Muscle layer of colon (tissue), 2 donors: ENCODE results near the gene TNFSF8.

ENCODE experiments used
- H3K27ac ChIP-seq: one replicate; pipeline ENCODE4 v1.7.0; 2013; ENCODE audit warnings: low read depth, mild to moderate bottlenecking, low read length, moderate library complexity
- H3K27me3 ChIP-seq, 2 donors: one replicate each; pipeline ENCODE4 v1.7.0; 2013; ENCODE audit warnings: low read length in 2 of 2, mild to moderate bottlenecking in 2 of 2; ENCODE audit not compliant: insufficient read depth in 2 of 2, control insufficient read depth in 1 of 2
- H3K36me3 ChIP-seq: one replicate; pipeline ENCODE4 v1.7.0; 2013; ENCODE audit warnings: mild to moderate bottlenecking, low read length; ENCODE audit not compliant: insufficient read depth
- H3K4me1 ChIP-seq: one replicate; pipeline ENCODE4 v1.7.0; 2013; ENCODE audit warnings: mild to moderate bottlenecking, low read length; ENCODE audit not compliant: insufficient read depth
- H3K4me3 ChIP-seq, 2 donors: one replicate each; pipeline ENCODE4 v1.7.0; 2013; ENCODE audit warnings: low read length in 2 of 2, low read depth in 1 of 2, mild to moderate bottlenecking in 1 of 2, moderate library complexity in 1 of 2
- H3K9ac ChIP-seq: one replicate; pipeline ENCODE4 v1.7.0; 2013; ENCODE audit warnings: low read length
- H3K9me3 ChIP-seq: one replicate; pipeline ENCODE4 v1.7.0; 2013; ENCODE audit warnings: mild to moderate bottlenecking, low read length
- donor health status: abdominal sarcoma.
- donor health status: Adenocarcinoma of cecum.

TNFSF8 gene

GRCh38 chr9:114861273-114861672 is 69.1 kb downstream of the TNFSF8 start:
- no peak overlapping the region for H3K4me3 ChIP-seq
- no peak overlapping the region for H3K9ac ChIP-seq
- H3K9me3 ChIP-seq: no peaks in the 10 kb centered on the region
- H3K27ac ChIP-seq: no peak overlapping the region
- H3K27me3 ChIP-seq: no peaks in the 10 kb centered on the region
- H3K36me3 ChIP-seq: no peaks in the 10 kb centered on the region
- H3K4me1 ChIP-seq: no peaks in the 10 kb centered on the region

DNA sequence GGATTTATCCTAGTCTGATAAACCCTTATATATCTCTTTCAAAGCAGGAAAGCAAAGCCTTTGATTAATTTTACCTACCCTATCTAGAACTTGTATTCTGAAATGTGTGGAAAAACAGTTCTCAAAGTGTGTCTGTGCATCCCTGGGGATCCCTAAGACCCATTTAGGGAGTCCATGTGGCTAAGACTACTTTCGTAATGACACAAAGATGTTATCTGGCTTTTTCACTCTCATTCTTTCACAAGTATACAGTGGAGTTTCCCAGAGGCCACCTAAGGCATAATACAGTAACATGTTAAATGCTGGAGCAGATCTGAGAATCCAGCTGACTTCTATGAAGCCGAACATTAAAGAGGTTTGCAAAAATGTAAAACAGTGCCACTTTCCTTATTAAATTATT is 70.2 kb downstream of the TNFSF8 start:
- no peaks in the 10 kb centered on the region for H3K9me3 ChIP-seq
- peaks cover 5% of the 10 kb centered on the region for H3K4me1 ChIP-seq
- H3K27me3 ChIP-seq: no peaks in the 10 kb centered on the region
- no peak overlapping the region for H3K4me3 ChIP-seq
- H3K9ac ChIP-seq: no peak overlapping the region
- no peaks in the 10 kb centered on the region for H3K36me3 ChIP-seq
- no peak overlapping the region for H3K27ac ChIP-seq

DNA sequence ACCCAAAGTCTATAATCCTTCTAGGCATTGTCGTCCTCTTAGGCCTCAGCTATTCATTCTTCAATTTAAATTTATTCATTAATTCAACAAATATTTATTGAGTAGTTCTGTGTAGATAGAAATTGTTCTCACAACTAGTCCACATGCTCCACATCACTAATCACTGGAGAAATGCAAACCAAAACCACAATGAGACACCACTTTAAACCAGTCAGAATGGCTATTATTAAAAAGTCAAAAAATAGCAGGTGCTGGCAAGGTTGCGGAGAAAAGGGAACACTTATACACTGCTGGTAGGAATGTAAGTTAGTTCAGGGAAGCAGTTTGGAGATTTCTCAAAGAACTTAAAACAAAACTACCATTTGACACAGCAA is 73.5 kb downstream of the TNFSF8 start:
- no peak overlapping the region for H3K27ac ChIP-seq
- H3K4me1 ChIP-seq: peaks cover 12% of the 10 kb centered on the region
- no peak overlapping the region for H3K9ac ChIP-seq
- no peaks in the 10 kb centered on the region for H3K36me3 ChIP-seq
- no peak overlapping the region for H3K4me3 ChIP-seq
- no peaks in the 10 kb centered on the region for H3K9me3 ChIP-seq
- H3K27me3 ChIP-seq: no peaks in the 10 kb centered on the region

GRCh38 chr9:114856215-114856941 is 74.0 kb downstream of the TNFSF8 start:
- Histone ChIP-seq H3K27ac (no peak overlapping the region), H3K36me3 (no peaks in the 10 kb centered on the region), H3K4me1 (peaks cover 17% of the 10 kb centered on the region)

GRCh38 chr9:114855488-114855887 is 74.9 kb downstream of the TNFSF8 start:
- Histone ChIP-seq H3K27me3 (no peaks in the 10 kb centered on the region), H3K36me3 (no peaks in the 10 kb centered on the region), H3K9ac (no peak overlapping the region), H3K27ac (no peak overlapping the region), H3K4me1 (peaks cover 17% of the 10 kb centered on the region), H3K9me3 (no peaks in the 10 kb centered on the region), H3K4me3 (no peak overlapping the region)

More at GRCh38 chr9:114856215-114856941, 74.0 kb downstream of the TNFSF8 start:
- no peak overlapping the region for H3K4me3 ChIP-seq
- H3K9ac ChIP-seq: no peak overlapping the region
- no peaks in the 10 kb centered on the region for H3K9me3 ChIP-seq
- no peaks in the 10 kb centered on the region for H3K27me3 ChIP-seq

DNA sequence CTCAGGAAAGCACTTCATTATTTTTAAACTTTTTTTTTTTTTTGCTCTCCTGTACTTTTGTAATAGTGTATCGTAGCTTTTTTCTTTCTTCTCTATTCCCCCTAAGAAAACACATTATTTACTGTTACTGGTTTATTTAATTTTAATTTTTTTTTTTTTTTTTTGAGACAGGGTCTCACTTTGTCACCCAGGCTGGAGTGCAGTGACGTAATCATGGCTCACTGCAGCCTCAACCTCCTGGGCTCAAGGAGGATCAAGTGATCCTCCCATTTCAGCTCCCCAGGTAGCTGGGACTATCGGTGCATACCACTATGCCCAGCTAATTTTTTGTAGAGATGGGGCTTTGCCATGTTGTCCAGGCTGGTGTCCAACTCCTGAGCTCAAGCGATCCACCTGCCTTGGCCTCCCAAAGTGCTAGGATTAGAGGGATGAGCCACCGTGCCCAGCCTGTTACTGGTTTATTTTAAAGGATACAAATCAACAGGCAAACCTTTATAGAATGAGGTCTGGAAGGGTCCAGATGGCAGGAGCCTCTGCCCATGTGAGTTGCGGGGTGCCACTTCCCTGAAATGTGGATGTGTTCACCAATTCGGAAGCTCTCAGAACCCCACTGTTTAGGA is 75.5 kb downstream of the TNFSF8 start:
- Histone ChIP-seq H3K27me3 (no peaks in the 10 kb centered on the region), H3K36me3 (no peaks in the 10 kb centered on the region), H3K4me3 (no peak overlapping the region), H3K9me3 (no peaks in the 10 kb centered on the region), H3K27ac (no peak overlapping the region), H3K4me1 (peaks cover 17% of the 10 kb centered on the region), H3K9ac (no peak overlapping the region)

DNA sequence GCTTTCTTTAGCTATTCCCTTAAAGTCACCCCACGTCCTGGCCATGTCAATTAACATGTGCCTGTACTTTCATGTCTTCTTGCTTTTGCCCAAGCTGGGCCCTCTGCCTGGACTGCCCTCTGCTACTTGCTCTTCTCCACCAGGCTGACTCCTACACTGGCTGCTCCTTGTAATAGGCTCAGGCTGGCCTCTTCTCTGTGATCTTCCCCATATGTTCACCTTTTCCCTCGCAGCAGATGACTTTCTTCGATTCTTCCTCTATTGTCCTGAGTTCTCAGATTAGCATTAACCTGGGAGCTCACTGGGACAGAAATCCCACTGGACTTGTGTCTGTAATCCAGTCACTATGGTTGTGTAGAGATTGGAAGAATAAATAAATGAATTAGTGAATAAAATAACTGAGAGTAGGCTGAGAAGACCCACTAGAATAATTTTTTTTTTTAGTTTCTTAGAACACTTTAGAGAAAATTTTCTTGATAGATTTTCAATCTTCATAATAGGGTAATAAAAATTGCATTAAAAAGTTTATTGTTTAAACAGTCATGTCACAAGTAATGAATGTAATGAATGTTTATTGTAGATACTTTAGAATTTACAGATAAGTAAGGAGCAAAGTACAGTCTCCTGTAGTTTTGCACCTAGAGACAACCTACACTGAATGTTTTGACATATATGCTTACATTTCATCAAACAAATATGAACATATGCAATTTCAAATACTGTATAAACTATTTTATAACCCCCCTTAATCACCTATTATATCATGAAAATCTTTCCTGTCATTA is 77.1 kb downstream of the TNFSF8 start:
- Histone ChIP-seq H3K36me3 (no peaks in the 10 kb centered on the region), H3K27ac (no peak overlapping the region), H3K9ac (no peak overlapping the region), H3K4me3 (no peak overlapping the region), H3K27me3 (no peaks in the 10 kb centered on the region), H3K9me3 (no peaks in the 10 kb centered on the region), H3K4me1 (peaks cover 17% of the 10 kb centered on the region)

GRCh38 chr9:114852050-114852594 is 78.3 kb downstream of the TNFSF8 start:
- Histone ChIP-seq H3K36me3 (no peaks in the 10 kb centered on the region), H3K9me3 (no peaks in the 10 kb centered on the region), H3K4me1 (peaks cover 17% of the 10 kb centered on the region), H3K4me3 (no peak overlapping the region), H3K9ac (no peak overlapping the region), H3K27ac (no peak overlapping the region), H3K27me3 (no peaks in the 10 kb centered on the region)

DNA sequence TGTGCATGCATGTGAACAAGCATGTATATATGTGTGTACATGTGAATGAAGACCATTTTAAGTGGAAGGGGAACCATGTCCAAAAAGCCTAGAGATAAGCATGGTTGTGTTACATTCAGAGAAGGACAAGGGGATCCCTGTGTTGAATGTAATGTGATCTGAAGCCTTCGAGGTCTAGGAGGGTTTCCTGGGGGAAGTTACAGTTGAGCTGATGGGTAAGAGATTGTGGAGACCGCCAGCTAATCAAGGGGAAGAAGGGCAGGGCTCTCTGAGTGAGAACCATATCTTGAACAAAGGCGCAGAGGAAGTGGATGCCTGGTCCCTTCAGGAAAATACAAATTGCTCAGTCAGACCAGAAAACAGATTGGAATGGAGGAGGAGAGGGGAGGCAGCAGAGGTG is 79.1 kb downstream of the TNFSF8 start:
- peaks cover 17% of the 10 kb centered on the region for H3K4me1 ChIP-seq
- no peak overlapping the region for H3K27ac ChIP-seq
- H3K36me3 ChIP-seq: no peaks in the 10 kb centered on the region
- H3K4me3 ChIP-seq: no peak overlapping the region
- no peaks in the 10 kb centered on the region for H3K9me3 ChIP-seq
- no peaks in the 10 kb centered on the region for H3K27me3 ChIP-seq
- no peak overlapping the region for H3K9ac ChIP-seq
